Measurements from ENCODE around the gene GMIP. TPM values are rescaled to one million over a fixed set of nuclear protein-coding genes. Genes with fewer than 3 reads are reported as not detected.

The GMIP gene
- total and polyA plus RNA-seq, 2 of the 4 experiments (the other 2 are of a cell fraction), result 4.1 to 11.0 TPM

DNA sequence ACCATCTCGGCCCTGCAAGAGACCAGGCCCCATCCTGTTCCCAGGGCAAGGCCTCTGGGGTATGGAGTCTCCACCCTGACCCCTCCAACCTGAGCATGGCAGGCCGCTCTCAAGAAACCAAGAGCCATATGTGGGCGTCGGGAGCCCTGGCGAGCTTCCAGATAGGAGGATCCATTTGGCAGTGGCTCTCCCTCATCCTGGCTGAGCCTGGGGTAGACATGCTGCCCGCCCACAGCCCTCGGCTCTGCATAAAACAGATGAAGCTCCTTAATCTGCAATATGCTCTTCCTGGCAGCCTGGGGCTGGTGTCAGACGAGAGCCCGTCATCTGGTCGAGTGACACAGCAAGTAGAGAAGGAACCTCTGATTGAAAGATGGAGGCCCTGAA lies 13.9 kb upstream of the GMIP start:
- Histone ChIP-seq H3K4me1 (ENCODE audit: control insufficient read depth, insufficient read depth, low read length) (peaks cover 6% of the 10 kb centered on the region; the same call in 1 of the 2 replicates), H3K9me3 (ENCODE audit: control insufficient read depth, insufficient read depth, low read length) (no peaks in the 10 kb centered on the region), H3K56ac (ENCODE audit: extremely low read depth, insufficient read depth, low read length) (no peak overlapping the region), H2BK120ac (ENCODE audit: low read depth, low read length) (no peak overlapping the region), H3K4me3 (ENCODE audit: insufficient read depth, low read depth, low read length) (no peak overlapping the region), H3K4ac (ENCODE audit: low read depth, low read length) (no peak overlapping the region), H3K9ac (ENCODE audit: low read depth, low read length) (no peak overlapping the region), H4K5ac (ENCODE audit: low read depth, low read length) (no peak overlapping the region), H2AFZ (replicated peaks; ENCODE audit: low read length, poor library complexity) (no peak overlapping the region), H3K23ac (ENCODE audit: low read depth, low read length) (no peak overlapping the region), H3K36me3 (ENCODE audit: control insufficient read depth, insufficient read depth, low read length) (peaks cover 69% of the 10 kb centered on the region), H3K27me3 (ENCODE audit: control insufficient read depth, insufficient read depth, low read length) (no peaks in the 10 kb centered on the region), H3K4me2 (ENCODE audit: low read depth, low read length) (no peak overlapping the region), H2BK20ac (ENCODE audit: low read depth, low read length) (no peak overlapping the region), H3K79me1 (ENCODE audit: low read depth in 1 of 2, low read length in 2 of 2) (peaks cover 12 to 35% of the 10 kb centered on the region in 2 experiments), H3K27ac (ENCODE audit: insufficient read depth, low read length) (no peak overlapping the region), H4K20me1 (ENCODE audit: insufficient read depth, low read length) (peaks cover 32% of the 10 kb centered on the region), H2BK5ac (ENCODE audit: low read depth, low read length, poor library complexity, severe bottlenecking) (no peak overlapping the region), H4K91ac (ENCODE audit: insufficient read depth, low read depth, low read length) (no peak overlapping the region), H3K9me1 (ENCODE audit: insufficient read depth, low read length) (peaks cover 18% of the 10 kb centered on the region), H3K18ac (ENCODE audit: low read depth, low read length) (no peak overlapping the region), H2AK9ac (replicated peaks; ENCODE audit: low read depth, low read length, poor library complexity) (peak overlapping the region; percentile 50), H3K14ac (replicated peaks; ENCODE audit: low read depth, low read length) (no peak overlapping the region), H4K8ac (ENCODE audit: low read depth in 2 of 2, low read length in 2 of 2) (no peak overlapping the region), H2AK5ac (ENCODE audit: low read depth, low read length) (no peak overlapping the region), H2BK15ac (ENCODE audit: low read depth, low read length) (no peak overlapping the region)
- DNase-seq (no peak), ATAC-seq (ENCODE audit: low read depth) (no peak)
- CTCF ChIA-PET, result interaction anchor here (0.6 kb wide), 1 partner anchor 297 kb away, joined by 3 read pairs; no protein-coding TSS in a partner anchor
- dilution Hi-C loops (cut with HindIII; ENCODE audit: low sequenced_read_pairs, unreplicated experiment), result no loop called here
- in situ Hi-C loops (cut with MboI; ENCODE audit: low sequenced_read_pairs), result no loop called here
- intact Hi-C loops (cut with micrococcal nuclease), result no loop called here
- 85% methylated on average over 4 of the region's 10 CpGs; no CpG with 5 or more reads in 1 of the 2 experiments for WGBS, 2 experiments (ENCODE audit: extremely low coverage in 2 of 2, insufficient read length in 1 of 2)
- BruUV-seq (replicated peaks), result no TSS peak
- POLR2A ChIA-PET (ENCODE audit: unreplicated experiment), result no interaction called here
- TF ChIP-seq CEBPB (IDR thresholded peaks at IDR 0.05; ENCODE audit: low read depth, low read length) (no peak), MXI1 (IDR thresholded peaks at IDR 0.05; ENCODE audit: borderline replicate concordance, low read depth, low read length) (no peak), RCOR1 (IDR thresholded peaks at IDR 0.05; ENCODE audit: insufficient replicate concordance, low read length) (no peak), POLR2A (IDR thresholded peaks at IDR 0.05; ENCODE audit: low read depth, low read length) (no peak)
- TF ChIP-seq, protein P1, sequence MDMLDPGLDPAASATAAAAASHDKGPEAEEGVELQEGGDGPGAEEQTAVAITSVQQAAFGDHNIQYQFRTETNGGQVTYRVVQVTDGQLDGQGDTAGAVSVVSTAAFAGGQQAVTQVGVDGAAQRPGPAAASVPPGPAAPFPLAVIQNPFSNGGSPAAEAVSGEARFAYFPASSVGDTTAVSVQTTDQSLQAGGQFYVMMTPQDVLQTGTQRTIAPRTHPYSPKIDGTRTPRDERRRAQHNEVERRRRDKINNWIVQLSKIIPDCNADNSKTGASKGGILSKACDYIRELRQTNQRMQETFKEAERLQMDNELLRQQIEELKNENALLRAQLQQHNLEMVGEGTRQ (IDR thresholded peaks at IDR 0.05; ENCODE audit: low read depth, low read length), result no peak
